ENCODE measurements around the gene ZBTB7C. TPM values are rescaled to one million over a fixed set of nuclear protein-coding genes. Genes with fewer than 3 reads are reported as not detected.

Gene ZBTB7C
- total and polyA plus RNA-seq, 2 of the 8 experiments (the other 6 are each of a cell fraction or from before 2014, with no cell fraction given) = 0.15 to 0.45 TPM

- no peak for TF ChIP-seq FOSL1 (IDR thresholded peaks at IDR 0.05; ENCODE audit: insufficient read depth, low read depth, low read length)
- TF ChIP-seq MAFK (IDR thresholded peaks at IDR 0.05; ENCODE audit: low read depth, low read length) = no peak
- TF ChIP-seq TBP (IDR thresholded peaks at IDR 0.05; ENCODE audit: low read depth, low read length) = no peak
- TF ChIP-seq CHD1 (IDR thresholded peaks at IDR 0.05; ENCODE audit: low read depth, low read length) = no peak
Observed at GRCh38 chr18:48390641-48391040, 18.5 kb downstream of the ZBTB7C start (continued).
